NCI-H748 treated with DMSO at 0.1 percent for 48 hours (cell line): Measurements from ENCODE around the gene TAF12.
"Not testable (repeated sequence)": the region's sequence is repeated elsewhere in the genome, so short reads cannot be mapped to it uniquely, and the experiment has no call there.

Experiments
- DNase-seq: peaks from one replicate; lab custom pipeline; 2025; lab: John Stamatoyannopoulos, UW

TAF12 gene

DNA sequence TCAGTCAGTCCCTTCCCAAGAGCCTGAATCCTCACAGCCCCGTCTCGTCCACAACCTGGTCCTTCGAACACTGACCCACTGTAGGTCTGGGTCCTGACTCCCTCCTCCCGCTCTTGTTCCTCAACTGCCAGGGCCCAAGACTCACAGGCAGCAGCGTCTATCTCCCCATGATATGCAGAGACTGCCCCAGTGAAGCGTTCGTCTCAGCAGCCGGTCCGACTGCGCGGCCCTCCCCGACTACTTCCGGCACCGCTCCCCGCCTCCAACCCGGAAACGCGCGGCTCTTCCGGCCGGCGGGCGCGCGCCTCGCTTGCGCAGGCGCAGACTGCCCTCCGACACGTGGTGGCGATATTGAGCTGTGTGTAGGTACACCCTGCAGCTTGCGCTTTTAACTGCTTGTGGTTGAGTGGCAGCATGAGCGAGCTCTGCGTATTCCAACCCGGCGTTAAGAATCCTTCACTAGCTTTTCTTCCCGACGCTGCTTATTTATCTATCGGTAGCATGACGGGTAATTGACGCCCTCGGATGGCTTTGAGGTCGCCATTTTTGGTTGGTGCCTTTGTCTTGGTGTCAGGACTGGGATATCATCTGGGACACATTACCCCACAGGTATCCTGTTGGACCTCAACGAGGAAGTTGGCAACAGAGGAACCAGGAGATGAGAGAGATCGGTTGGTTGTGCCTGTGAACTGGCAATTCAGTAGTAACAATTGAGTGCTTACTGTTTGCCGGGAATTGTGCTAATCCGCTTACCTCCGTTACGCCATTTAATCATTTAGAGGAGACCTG lies at the start of gene TAF12:
TAF12 (minus strand) TSS at position 221 of the 789 bp plus-strand sequence. CDS start 20,986 bp downstream, outside the sequence.
- peak; percentile 69 for DNase-seq

- DNase-seq = not testable (repeated sequence)
These were observed 48.8 kb upstream of the TAF12 start for GRCh38 chr1:28691627-28692026.

- no peak for DNase-seq
These were observed 42.1 kb upstream of the TAF12 start for GRCh38 chr1:28684937-28685336.

GRCh38 chr1:28682840-28683239 lies 40.0 kb upstream of the TAF12 start:
- no peak for DNase-seq

DNA sequence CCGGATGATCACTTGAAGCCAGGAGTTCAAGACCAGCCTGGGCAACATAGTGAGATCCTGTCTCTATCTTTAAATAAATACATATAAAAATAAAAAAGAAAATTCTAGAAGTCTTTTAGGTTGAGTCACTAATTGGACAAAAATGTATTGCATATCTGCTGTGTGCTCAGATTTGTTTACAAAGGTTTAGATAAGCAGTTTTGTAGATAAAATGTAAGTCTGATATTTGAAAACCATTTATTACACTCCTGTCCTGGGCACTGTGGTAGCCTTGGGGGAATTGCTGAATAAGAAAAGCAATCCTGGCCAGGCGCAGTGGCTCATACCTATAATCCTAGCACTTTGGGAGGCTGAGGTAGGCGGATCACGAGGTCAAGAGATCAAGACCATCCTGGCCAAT lies 37.3 kb upstream of the TAF12 start:
- DNase-seq = no peak

GRCh38 chr1:28675924-28676257 lies 33.0 kb upstream of the TAF12 start:
- no peak for DNase-seq

DNA sequence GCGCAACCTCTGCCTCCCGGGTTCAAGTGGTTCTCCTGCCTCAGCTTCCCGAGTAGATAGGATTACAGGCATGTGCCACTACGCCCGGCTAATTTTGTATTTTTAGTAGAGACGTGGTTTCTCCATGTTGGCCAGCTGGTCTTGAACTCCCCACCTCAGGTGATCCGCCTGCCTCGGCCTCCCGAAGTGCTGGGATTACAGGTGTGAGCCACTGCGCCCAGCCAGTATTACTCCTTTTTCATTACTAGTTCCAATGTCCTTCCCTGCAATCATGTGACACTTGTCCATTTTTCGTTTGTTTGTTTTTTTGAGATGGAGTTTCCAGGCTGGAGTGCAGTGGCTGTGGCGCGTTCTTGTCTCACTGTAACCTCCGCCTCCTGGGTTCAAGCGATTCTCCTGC lies 30.1 kb upstream of the TAF12 start:
- not testable (repeated sequence) for DNase-seq

DNA sequence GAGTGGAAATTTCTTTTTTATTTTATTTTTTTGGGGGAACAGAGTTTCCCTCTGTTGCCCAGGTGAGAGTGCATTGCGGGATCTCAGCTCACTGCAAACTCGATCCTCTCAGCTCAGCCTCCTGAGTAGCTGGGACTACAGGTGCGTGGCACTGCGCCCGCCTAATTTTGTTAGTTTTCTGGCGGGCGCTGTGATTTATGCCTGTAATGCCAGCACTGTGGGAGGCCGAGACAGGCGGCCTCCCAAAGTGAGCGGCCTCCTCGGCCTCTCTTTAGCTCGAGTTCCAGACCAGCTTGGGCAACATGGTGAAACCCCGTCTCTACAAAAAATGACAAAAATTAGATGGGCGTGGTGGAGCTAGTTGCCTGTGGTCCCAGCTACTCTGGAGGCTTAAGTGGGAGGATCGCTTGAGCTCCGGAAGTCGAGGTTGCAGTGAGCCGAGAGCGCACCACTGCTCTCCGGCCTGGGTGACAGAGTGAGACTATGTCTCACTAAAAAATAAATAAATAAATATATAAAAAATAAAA lies 28.4 kb upstream of the TAF12 start:
- no peak for DNase-seq

- DNase-seq = no peak
These were observed 26.3 kb upstream of the TAF12 start for GRCh38 chr1:28668956-28669723.

DNA sequence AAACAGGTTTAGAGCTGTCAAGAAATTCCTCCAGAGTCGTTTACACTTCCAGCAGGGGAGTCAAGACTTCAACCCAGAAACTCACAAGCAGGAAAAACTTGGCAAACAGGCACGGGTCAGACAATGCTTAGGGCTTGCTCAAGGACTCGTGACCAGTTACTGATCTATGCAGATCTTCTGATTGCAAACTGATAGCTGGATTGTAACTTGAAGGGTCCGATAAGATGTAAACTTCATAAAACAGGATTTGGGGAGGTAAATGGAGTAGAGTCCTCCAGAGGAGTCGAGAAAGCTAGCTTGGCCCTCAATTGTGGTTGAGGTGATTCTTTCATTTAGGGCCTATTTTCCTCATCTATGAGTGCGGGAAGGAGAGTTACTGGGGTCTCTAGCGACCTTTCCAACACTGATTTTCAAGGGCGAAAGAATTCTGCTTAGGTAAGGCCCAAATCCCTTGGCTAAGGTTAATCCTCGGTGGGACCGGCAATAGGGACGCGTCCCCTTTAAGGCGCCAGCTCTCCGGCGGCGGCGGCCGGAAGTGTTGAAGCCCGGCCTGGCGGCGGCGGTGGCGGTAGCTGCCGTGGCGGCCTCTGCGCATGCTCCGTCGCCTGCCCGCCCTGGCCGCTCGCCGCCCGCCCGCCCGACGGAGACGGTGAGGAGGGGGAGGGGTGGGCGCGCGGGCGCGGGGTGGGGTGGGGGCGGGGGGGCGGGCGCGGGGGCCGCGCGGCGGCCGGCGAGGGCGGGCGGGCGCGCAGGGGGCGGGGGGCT lies 25.5 kb upstream of the TAF12 start, which contains the start of gene GMEB1:
GMEB1 (plus strand) TSS at position 594 of the 765 bp plus-strand sequence. CDS start 14,829 bp downstream, outside the sequence.
- DNase-seq = peak; percentile 52

GRCh38 chr1:28666806-28667205 lies 23.9 kb upstream of the TAF12 start:
- DNase-seq = no peak

DNA sequence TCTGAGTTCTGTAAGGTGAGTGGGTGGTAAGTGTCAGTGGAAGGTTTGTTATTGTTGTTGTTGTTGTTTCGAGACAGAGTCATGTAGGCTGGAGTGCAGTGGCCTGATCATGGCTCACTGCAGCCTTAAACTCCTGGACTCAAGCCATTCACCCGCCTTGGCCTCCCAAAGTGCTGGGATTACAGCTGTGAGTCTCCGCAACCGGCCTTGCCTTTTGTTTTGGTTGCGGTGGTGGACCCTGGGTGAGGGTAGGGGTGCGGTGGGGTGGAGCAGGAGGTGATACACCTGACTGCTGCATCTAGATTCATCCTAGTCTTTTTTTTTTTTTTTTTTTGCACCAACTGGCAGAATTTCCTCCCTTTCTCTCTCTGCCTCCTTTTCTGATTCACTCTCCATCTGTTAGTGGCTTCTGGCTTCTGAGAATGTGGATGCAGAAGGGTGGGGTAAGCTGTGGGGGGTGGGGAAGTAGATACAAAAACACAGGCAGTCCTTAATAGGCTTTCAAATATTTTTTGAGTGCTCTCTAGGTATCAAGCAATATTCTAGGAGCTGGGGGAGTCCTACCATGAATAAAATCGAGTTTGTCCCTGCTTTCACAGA lies 21.1 kb upstream of the TAF12 start:
- DNase-seq = no peak

DNA sequence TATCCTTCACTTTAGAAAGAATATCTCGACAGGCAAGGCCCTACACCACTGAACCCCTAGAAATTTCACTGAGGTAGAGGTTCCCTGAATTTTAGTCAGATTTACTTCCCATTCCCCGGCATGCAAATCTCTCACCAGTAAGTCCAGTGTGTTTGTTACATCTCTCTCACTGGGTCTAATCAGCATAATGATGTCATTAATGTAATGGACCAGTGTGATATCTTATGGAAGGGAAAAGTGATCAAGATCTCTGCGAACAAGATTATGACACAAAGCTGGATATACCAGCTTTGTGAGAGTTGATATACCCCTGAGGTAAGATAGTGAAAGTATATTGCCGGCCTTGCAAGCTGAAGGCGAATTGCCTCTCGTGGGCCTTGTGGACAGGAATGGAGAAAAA lies 13.5 kb upstream of the TAF12 start:
- DNase-seq = no peak

DNA sequence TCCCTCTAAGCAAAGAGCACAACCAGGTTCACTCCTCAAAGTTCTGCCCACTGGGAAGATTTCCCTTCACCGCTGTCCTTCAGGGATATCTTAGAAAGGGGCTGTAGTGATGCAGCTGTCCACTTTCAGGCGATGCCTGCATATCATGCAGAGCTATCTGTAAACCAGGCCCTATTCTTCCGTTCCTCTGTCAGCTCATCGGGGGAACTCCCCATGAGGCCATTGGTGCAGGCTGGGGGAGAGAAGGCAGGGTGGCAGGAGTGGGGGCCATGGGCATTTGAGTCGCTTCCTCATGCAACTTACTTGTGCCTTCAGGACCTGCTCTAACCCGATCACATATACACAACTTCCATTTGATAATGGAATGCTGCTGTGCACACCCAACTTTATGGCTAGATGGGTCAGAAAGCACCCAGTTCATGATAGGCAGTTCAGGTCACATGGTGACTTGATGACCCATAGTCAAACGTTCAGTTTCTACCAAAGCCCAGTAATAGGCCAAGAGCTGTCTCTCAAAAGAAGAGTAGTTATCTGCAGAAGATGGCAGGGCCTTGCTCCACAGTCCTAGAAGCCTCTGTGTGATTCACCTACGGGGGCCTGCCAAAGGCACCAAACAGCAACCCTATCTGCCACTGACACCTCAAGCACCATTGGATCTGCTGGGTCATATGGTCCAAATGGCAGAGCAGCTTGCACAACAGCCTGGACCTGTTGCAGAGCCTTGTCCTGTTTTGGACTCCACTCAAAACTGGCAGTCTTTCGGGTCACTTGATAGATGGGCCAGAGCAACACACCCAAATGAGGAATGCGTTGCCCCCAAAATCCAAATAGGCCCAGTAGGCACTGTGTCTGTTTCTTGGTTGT lies 12.8 kb upstream of the TAF12 start:
- not testable (repeated sequence) for DNase-seq

GRCh38 chr1:28653870-28654269 lies 11.0 kb upstream of the TAF12 start:
- DNase-seq = not testable (repeated sequence)

DNA sequence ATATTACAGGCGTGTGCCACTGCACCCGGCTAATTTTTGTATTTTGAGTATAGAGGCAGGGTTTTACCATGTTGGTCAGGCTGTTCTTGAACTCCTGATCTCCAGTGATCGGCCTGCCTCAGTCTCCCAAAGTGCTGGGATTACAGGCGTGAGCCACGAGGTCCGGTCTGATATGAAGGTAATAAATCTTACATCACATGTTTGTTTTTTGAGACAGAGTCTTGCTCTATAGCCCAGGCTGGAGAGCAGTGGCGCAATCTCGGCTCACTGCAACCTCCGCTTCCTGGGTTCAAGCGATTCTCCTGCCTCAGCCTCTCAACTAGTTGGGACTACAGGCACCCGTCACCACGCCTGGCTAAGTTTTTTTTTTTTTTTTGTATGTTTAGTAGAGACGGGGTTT lies 10.2 kb upstream of the TAF12 start:
- not testable (repeated sequence) for DNase-seq

- peak; percentile 82 for DNase-seq
These were observed 5.8 kb upstream of the TAF12 start, which contains the start of gene RNU11 for GRCh38 chr1:28648474-28649198. Gene RNU11 (plus strand): TSS chr1:28648600.

DNA sequence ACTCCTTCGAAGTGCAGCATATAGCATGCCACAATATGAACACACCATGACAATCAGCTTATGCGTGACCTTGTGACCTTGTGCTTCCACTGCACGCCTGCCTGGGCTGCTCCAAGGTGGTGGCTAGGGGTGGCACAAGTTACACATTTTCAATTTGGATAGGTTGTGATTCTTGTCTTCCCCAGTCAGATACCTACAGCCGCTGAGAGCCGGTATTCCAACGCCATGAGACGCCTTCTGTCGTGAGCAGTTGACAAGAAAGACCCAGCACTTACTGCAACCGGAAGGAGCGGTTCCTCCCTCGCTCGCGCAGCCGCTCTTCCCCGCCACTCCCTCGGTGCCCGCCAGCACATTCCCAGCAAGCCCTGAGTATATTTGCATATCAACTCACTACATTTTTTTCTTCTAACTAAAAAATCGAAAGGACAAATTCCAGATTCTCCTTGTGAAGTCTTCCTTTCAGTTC lies 5.2 kb upstream of the TAF12 start:
- peak; percentile 82 for DNase-seq

GRCh38 chr1:28646040-28646439 lies 3.2 kb upstream of the TAF12 start:
- no peak for DNase-seq

DNA sequence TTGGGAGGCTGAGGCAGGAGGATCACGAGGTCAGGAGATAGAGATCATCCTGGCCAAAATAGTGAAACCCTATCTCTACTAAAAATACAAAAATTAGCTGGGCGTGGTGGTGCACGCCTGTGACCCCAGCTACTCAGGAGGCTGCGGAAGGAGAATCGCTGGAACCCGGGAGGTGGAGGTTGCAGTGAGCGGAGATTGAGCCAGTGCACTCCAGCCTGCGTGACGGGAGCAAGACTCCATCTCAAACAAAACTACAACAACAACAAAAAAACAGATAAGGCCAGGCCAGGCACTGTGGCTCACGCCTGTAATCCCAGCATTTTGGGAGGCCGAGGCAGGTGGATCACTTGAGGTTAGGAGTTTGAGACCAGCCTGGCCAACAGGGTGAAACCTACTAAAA lies 2.5 kb upstream of the TAF12 start:
- not testable (repeated sequence) for DNase-seq
